WTC11 (cell line): ENCODE data around the gene INPP5K. TPM values are rescaled to one million over a fixed set of nuclear protein-coding genes. Genes with fewer than 3 reads are reported as not detected.

Experiments used
- ATAC-seq: fragments of 200-7000 bp; cut with Tn5 transposase; 2 replicates; pipeline ENCODE4 v1.10.0; 2021; ENCODE audit warnings: mild to moderate bottlenecking, moderate library complexity
- Bru-seq: library from RNA; stranded (reverse); fragments of 400-500 nt; gene quantifications from one replicate; lab custom pipeline; 2021; lab: Mats Ljungman, UMichigan
- CTCF ChIA-PET: fragments of 300-600 bp; sonication (Branson Sonifier 250); formaldehyde crosslinking; loops from one replicate; lab custom pipeline; 2021; ENCODE audit warnings: antibody characterized with exemption; lab: Charles Lee
- POLR2A ChIA-PET: fragments of 350-600 bp; sonication (Branson Sonifier 250); formaldehyde crosslinking; loops from one replicate; lab custom pipeline; 2021; ENCODE audit warnings: antibody characterized with exemption; lab: Charles Lee
- DNase-seq: peaks from one replicate; pipeline ENCODE4 v3.0.0; 2021; ENCODE audit warnings: low spot score
- H3K27ac Mint-ChIP-seq: 2 replicates; pipeline ENCODE4 v1.8.0; 2021; ENCODE audit warnings: mixed read lengths
- H3K27me3 Mint-ChIP-seq: 2 replicates; pipeline ENCODE4 v1.8.0; 2021; ENCODE audit warnings: low read depth, mild to moderate bottlenecking, moderate library complexity, mixed read lengths
- H3K36me3 Mint-ChIP-seq: 2 replicates; pipeline ENCODE4 v1.8.0; 2021; ENCODE audit warnings: mixed read lengths
- H3K4me1 Mint-ChIP-seq: 2 replicates; pipeline ENCODE4 v1.8.0; 2022; ENCODE audit warnings: mixed read lengths
- H3K4me3 Mint-ChIP-seq: 2 replicates; pipeline ENCODE4 v1.8.0; 2021; ENCODE audit warnings: mild to moderate bottlenecking, moderate library complexity, mixed read lengths
- H3K9me3 Mint-ChIP-seq: 2 replicates; pipeline ENCODE4 v1.8.0; 2021; ENCODE audit warnings: mixed read lengths
- AR ChIP-seq: fragments of 250-450 bp; sonication (Bioruptor Pico); IDR thresholded peaks from 2 replicates; pipeline ENCODE4 v1.9.0; 2021; ENCODE audit warnings: mild to moderate bottlenecking
- ARID4B ChIP-seq: sonication (generic); formaldehyde crosslinking; IDR thresholded peaks from 2 replicates; pipeline ENCODE4 v1.8.0; 2023; ENCODE audit warnings: missing genetic modification reagents, mild to moderate bottlenecking, borderline replicate concordance
- CBFB ChIP-seq: sonication (generic); formaldehyde crosslinking; IDR thresholded peaks from 2 replicates; pipeline ENCODE4 v1.8.1; 2022; ENCODE audit warnings: mild to moderate bottlenecking, low read depth, missing genetic modification reagents
- E2F4 ChIP-seq: sonication (generic); formaldehyde crosslinking; IDR thresholded peaks from 2 replicates; pipeline ENCODE4 v1.8.1; 2022; ENCODE audit warnings: low read depth, mild to moderate bottlenecking, moderate library complexity, missing genetic modification reagents, borderline replicate concordance
- ELF4 ChIP-seq: sonication (generic); formaldehyde crosslinking; IDR thresholded peaks from 2 replicates; pipeline ENCODE4 v1.8.1; 2022; ENCODE audit warnings: low read depth, mild to moderate bottlenecking, moderate library complexity, missing genetic modification reagents
- ESRRA ChIP-seq: sonication (generic); formaldehyde crosslinking; IDR thresholded peaks from 2 replicates; pipeline ENCODE4 v1.8.1; 2022; ENCODE audit warnings: mild to moderate bottlenecking, missing genetic modification reagents, borderline replicate concordance
- FOXK1 ChIP-seq: sonication (generic); formaldehyde crosslinking; IDR thresholded peaks from 2 replicates; pipeline ENCODE4 v1.8.0; 2022; ENCODE audit warnings: mild to moderate bottlenecking, moderate library complexity, missing genetic modification reagents
- FOXP1 ChIP-seq: sonication (generic); formaldehyde crosslinking; IDR thresholded peaks from 2 replicates; pipeline ENCODE4 v1.8.0; 2022; ENCODE audit warnings: missing genetic modification reagents, mild to moderate bottlenecking, moderate library complexity, borderline replicate concordance
- HMGA2 ChIP-seq: fragments of 250-450 bp; sonication (Bioruptor Pico); IDR thresholded peaks from 2 replicates; pipeline ENCODE4 v1.4.0; 2021; ENCODE audit warnings: mild to moderate bottlenecking, moderate library complexity
- HMGXB4 ChIP-seq: sonication (generic); formaldehyde crosslinking; IDR thresholded peaks from 2 replicates; pipeline ENCODE4 v1.8.1; 2023; ENCODE audit warnings: mild to moderate bottlenecking, moderate library complexity, missing genetic modification reagents
- JUN ChIP-seq: sonication (generic); formaldehyde crosslinking; IDR thresholded peaks from 2 replicates; pipeline ENCODE4 v1.8.0; 2023; ENCODE audit warnings: mild to moderate bottlenecking, missing genetic modification reagents
- KAT7 ChIP-seq: sonication (generic); formaldehyde crosslinking; IDR thresholded peaks from 2 replicates; pipeline ENCODE4 v1.8.1; 2023; ENCODE audit warnings: missing genetic modification reagents, mild to moderate bottlenecking, borderline replicate concordance
- MAX ChIP-seq: sonication (generic); formaldehyde crosslinking; IDR thresholded peaks from 2 replicates; pipeline ENCODE4 v1.8.0; 2022; ENCODE audit warnings: mild to moderate bottlenecking, missing genetic modification reagents
- NFATC4 ChIP-seq: fragments of 250-450 bp; sonication (Bioruptor Pico); IDR thresholded peaks from 2 replicates; pipeline ENCODE4 v1.9.0; 2021; ENCODE audit warnings: mild to moderate bottlenecking
- NFE2L1 ChIP-seq: sonication (generic); formaldehyde crosslinking; IDR thresholded peaks from 2 replicates; pipeline ENCODE4 v1.8.1; 2023; ENCODE audit warnings: missing genetic modification reagents
- NFYB ChIP-seq: sonication (generic); formaldehyde crosslinking; conservative IDR thresholded peaks from 2 replicates; pipeline ENCODE4 v1.8.0; 2022; ENCODE audit warnings: low read depth, missing genetic modification reagents
- NR1H2 ChIP-seq: sonication (generic); formaldehyde crosslinking; IDR thresholded peaks from 2 replicates; pipeline ENCODE4 v1.9.0; 2021; ENCODE audit warnings: mild to moderate bottlenecking, moderate library complexity, missing genetic modification reagents
- SP1 ChIP-seq: sonication (generic); formaldehyde crosslinking; conservative IDR thresholded peaks from 2 replicates; pipeline ENCODE4 v1.8.1; 2022; ENCODE audit warnings: missing genetic modification reagents
- TCF7 ChIP-seq: sonication (generic); formaldehyde crosslinking; IDR thresholded peaks from 2 replicates; pipeline ENCODE4 v1.8.0; 2022; ENCODE audit warnings: mild to moderate bottlenecking, low read depth, missing genetic modification reagents, moderate library complexity
- USF1 ChIP-seq: sonication (generic); formaldehyde crosslinking; IDR thresholded peaks from 2 replicates; pipeline ENCODE4 v1.8.0; 2022; ENCODE audit warnings: mild to moderate bottlenecking, missing genetic modification reagents
- ZBTB21 ChIP-seq: sonication (generic); formaldehyde crosslinking; IDR thresholded peaks from 2 replicates; pipeline ENCODE4 v1.8.1; 2023; ENCODE audit warnings: mild to moderate bottlenecking, missing genetic modification reagents, borderline replicate concordance
- ZNF232 ChIP-seq: sonication (generic); formaldehyde crosslinking; IDR thresholded peaks from 2 replicates; pipeline ENCODE4 v1.8.0; 2022; ENCODE audit warnings: mild to moderate bottlenecking, missing genetic modification reagents
- long read RNA-seq, 3 experiments: library from RNA in 1 of 3; library from capped mRNA in 1 of 3; library from polyadenylated mRNA in 1 of 3; unstranded in 2 of 3; stranded (forward) in 1 of 3; transcript quantifications; one replicate each; pipeline ENCODE4 v2.0.0, GENCODE V29; 2021
- total RNA-seq: library from RNA; stranded (reverse); gene quantifications from 3 replicates; pipeline ENCODE4 v1.2.3, GENCODE V29; 2021

Gene INPP5K
- total RNA-seq (17.1 to 26.8 TPM (median 18.5 TPM) in 3 replicates), Bru-seq, nascent RNA (percentile 47 among the genes with signal in this experiment)
- long read RNA-seq, experiment 1, transcript INPP5K-204 (12 exons, 2,988 nt) = major isoform, 68 of 103 reads
- long read RNA-seq, experiment 1, partial matches to known transcripts = 3 of 103 reads
- long read RNA-seq, experiment 1, other reads (novel, unspliced or antisense) = 27 of 103 reads
- long read RNA-seq, experiment 2, transcript INPP5K-204 (12 exons, 2,988 nt) = major isoform, 7 of 15 reads
- long read RNA-seq, experiment 2, partial matches to known transcripts = 2 of 15 reads
- long read RNA-seq, experiment 2, other reads (novel, unspliced or antisense) = 4 of 15 reads
- long read RNA-seq, experiment 3, partial matches to known transcripts = 0 of 1 reads
- long read RNA-seq, experiment 3, other reads (novel, unspliced or antisense) = 0 of 1 reads

GRCh38 chr17:1516388-1517161 lies at the start of gene INPP5K:
TSS of gene INPP5K (minus strand) at chr17:1516612. CDS start at chr17:1516499, 113 bp downstream.
- peak within 1 kb of the TSS; percentile 88 for H3K4me3 Mint-ChIP-seq
- no peaks in the 10 kb centered on the region for H3K36me3 Mint-ChIP-seq
- H3K4me1 Mint-ChIP-seq = peaks cover 14% of the 10 kb centered on the region
- DNase-seq (peak; percentile 93), ATAC-seq (peak; percentile 93)
- H3K27me3 Mint-ChIP-seq = no peaks in the 10 kb centered on the region
- POLR2A ChIA-PET = interaction anchor here (0.5 to 2.2 kb wide), 12 partner anchors 9 to 238 kb away, joined by 3 to 16 read pairs (median 3); partner anchors contain the start of genes MYO1C, RILP and TRARG1
- no peaks in the 10 kb centered on the region for H3K9me3 Mint-ChIP-seq
- CTCF ChIA-PET = interaction anchor here (0.6 to 2.7 kb wide), 26 partner anchors 11 to 329 kb away, joined by 3 to 53 read pairs (median 7); partner anchors contain the start of genes CRK, MYO1C, RILP and SLC43A2
- H3K27ac Mint-ChIP-seq = peak within 1 kb of the TSS; percentile 97
- TF ChIP-seq NR1H2 (CRISPR knock-in tag) (no peak), E2F4 (CRISPR knock-in tag) (0 out of 2 replicates have a peak, but pooled peaks have one; percentile 22), AR (CRISPR knock-in tag) (no peak), ZNF232 (CRISPR knock-in tag) (no peak), SP1 (CRISPR knock-in tag) (peak; percentile 86; the same call in 1 of the 2 replicates), NFYB (peak; percentile 67), KAT7 (CRISPR knock-in tag) (no peak), HMGA2 (CRISPR knock-in tag) (no peak), USF1 (CRISPR knock-in tag) (0 out of 2 replicates have a peak, but pooled peaks have one; percentile 24), FOXK1 (CRISPR knock-in tag) (peak; percentile 99), NFE2L1 (CRISPR knock-in tag) (0 out of 2 replicates have a peak, but pooled peaks have one; percentile 5), ELF4 (CRISPR knock-in tag) (0 out of 2 replicates have a peak, but pooled peaks have one; percentile 18), FOXP1 (CRISPR knock-in tag) (peak; percentile 60; the same call in 1 of the 2 replicates), ARID4B (peak; percentile 96; the same call in 1 of the 2 replicates), NFATC4 (peak; percentile 25; the same call in 1 of the 2 replicates), HMGXB4 (CRISPR knock-in tag) (peak; percentile 78), ESRRA (CRISPR knock-in tag) (no peak), JUN (CRISPR knock-in tag) (no peak), MAX (CRISPR knock-in tag) (peak; percentile 93), CBFB (0 out of 2 replicates have a peak, but pooled peaks have one; percentile 34), ZBTB21 (CRISPR knock-in tag) (peak; percentile 60; the same call in 1 of the 2 replicates), TCF7 (0 out of 2 replicates have a peak, but pooled peaks have one; percentile 22)
